Trophoblast cell (in vitro differentiated cells and primary cell): ENCODE measurements around the gene GRM4.
"Not testable (repeated sequence)": the region's sequence is repeated elsewhere in the genome, so short reads cannot be mapped to it uniquely, and the experiment has no call there.

ENCODE experiments used
- DNase-seq, 2 donors: peaks; one replicate each; pipeline ENCODE4 v3.0.0-alpha.2; 2016
- H2AFZ ChIP-seq: 2 replicates; pipeline ENCODE4 v1.6.1; 2013; ENCODE audit warnings: low read length, moderate library complexity, mild to moderate bottlenecking; ENCODE audit not compliant: insufficient read depth, poor library complexity
- H2AK5ac ChIP-seq: 2 replicates; pipeline ENCODE4 v1.6.1; 2013; ENCODE audit warnings: mild to moderate bottlenecking, low read length
- H2BK120ac ChIP-seq: 2 replicates; pipeline ENCODE4 v1.6.1; 2013; ENCODE audit warnings: low read length, mild to moderate bottlenecking, moderate library complexity; ENCODE audit not compliant: insufficient read depth, poor library complexity
- H2BK12ac ChIP-seq: 2 replicates; pipeline ENCODE4 v1.6.1; 2013; ENCODE audit warnings: mild to moderate bottlenecking, low read length, moderate library complexity
- H2BK5ac ChIP-seq: 2 replicates; pipeline ENCODE4 v1.6.1; 2013; ENCODE audit warnings: low read length, low read depth, moderate library complexity, mild to moderate bottlenecking; ENCODE audit not compliant: poor library complexity
- H3K14ac ChIP-seq: 2 replicates; pipeline ENCODE4 v1.6.1; 2013; ENCODE audit warnings: mild to moderate bottlenecking, low read length
- H3K18ac ChIP-seq: 2 replicates; pipeline ENCODE4 v1.6.1; 2013; ENCODE audit warnings: mild to moderate bottlenecking, low read length
- H3K23ac ChIP-seq: 2 replicates; pipeline ENCODE4 v1.6.1; 2013; ENCODE audit warnings: low read length
- H3K27ac ChIP-seq: 2 replicates; pipeline ENCODE4 v1.5.1; 2013; ENCODE audit warnings: low read depth, mild to moderate bottlenecking, inconsistent platforms, low read length, moderate library complexity
- H3K27me3 ChIP-seq: 2 replicates; pipeline ENCODE4 v1.6.1; 2013; ENCODE audit warnings: inconsistent platforms, mild to moderate bottlenecking, low read length, moderate library complexity; ENCODE audit not compliant: insufficient read depth
- H3K36me3 ChIP-seq, 2 experiments: 1 replicate in 1 of 2; 2 replicates in 1 of 2; pipeline ENCODE4 v1.6.1; 2013; ENCODE audit warnings: low read length in 2 of 2, mild to moderate bottlenecking in 2 of 2, moderate library complexity in 1 of 2; ENCODE audit not compliant: insufficient read depth in 2 of 2, control insufficient read depth in 1 of 2
- H3K4ac ChIP-seq: 2 replicates; pipeline ENCODE4 v1.6.1; 2013; ENCODE audit warnings: low read depth, mild to moderate bottlenecking, low read length, moderate library complexity
- H3K4me1 ChIP-seq, 2 experiments: 1 replicate in 1 of 2; 2 replicates in 1 of 2; pipeline ENCODE4 v1.6.1; 2013; ENCODE audit warnings: low read length in 2 of 2, mild to moderate bottlenecking in 2 of 2, moderate library complexity in 1 of 2; ENCODE audit not compliant: insufficient read depth in 2 of 2, control insufficient read depth in 1 of 2
- H3K4me2 ChIP-seq: 2 replicates; pipeline ENCODE4 v1.6.1; 2013; ENCODE audit warnings: inconsistent platforms, mild to moderate bottlenecking, low read length, moderate library complexity
- H3K4me3 ChIP-seq: 2 replicates; pipeline ENCODE4 v1.5.1; 2013; ENCODE audit warnings: mild to moderate bottlenecking, low read depth, low read length, inconsistent platforms
- H3K79me1 ChIP-seq: one replicate; pipeline ENCODE4 v1.6.1; 2013; ENCODE audit warnings: low read length
- H3K79me2 ChIP-seq: 2 replicates; pipeline ENCODE4 v1.6.1; 2013; ENCODE audit warnings: low read length, mild to moderate bottlenecking; ENCODE audit not compliant: control insufficient read depth, insufficient read depth, poor library complexity
- H3K9ac ChIP-seq: 2 replicates; pipeline ENCODE4 v1.6.1; 2013; ENCODE audit warnings: mild to moderate bottlenecking, low read length
- H3K9me3 ChIP-seq: 2 replicates; pipeline ENCODE4 v1.6.1; 2013; ENCODE audit warnings: low read depth, mild to moderate bottlenecking, control low read depth, inconsistent platforms, low read length; ENCODE audit not compliant: insufficient read depth
- H4K12ac ChIP-seq: 2 replicates; pipeline ENCODE4 v1.6.1; 2013; ENCODE audit warnings: low read depth, mild to moderate bottlenecking, low read length, moderate library complexity
- H4K8ac ChIP-seq: 2 replicates; pipeline ENCODE4 v1.6.1; 2013; ENCODE audit warnings: low read depth, mild to moderate bottlenecking, low read length, moderate library complexity
- H4K91ac ChIP-seq: one replicate; pipeline ENCODE4 v1.6.1; 2013; ENCODE audit warnings: low read depth, mild to moderate bottlenecking, low read length, moderate library complexity
- WGBS: extraction: QIAGEN DNeasy Blood & Tissue Kit; methylation state at CpG from one replicate; pipeline ENCODE4 v1.1.7; 2013; ENCODE audit warnings: missing lambda C conversion rate; ENCODE audit not compliant: insufficient read length, insufficient coverage; ENCODE audit errors: extremely low coverage; 5-methylcytosine and 5-hydroxymethylcytosine counted together

GRM4 gene

DNA sequence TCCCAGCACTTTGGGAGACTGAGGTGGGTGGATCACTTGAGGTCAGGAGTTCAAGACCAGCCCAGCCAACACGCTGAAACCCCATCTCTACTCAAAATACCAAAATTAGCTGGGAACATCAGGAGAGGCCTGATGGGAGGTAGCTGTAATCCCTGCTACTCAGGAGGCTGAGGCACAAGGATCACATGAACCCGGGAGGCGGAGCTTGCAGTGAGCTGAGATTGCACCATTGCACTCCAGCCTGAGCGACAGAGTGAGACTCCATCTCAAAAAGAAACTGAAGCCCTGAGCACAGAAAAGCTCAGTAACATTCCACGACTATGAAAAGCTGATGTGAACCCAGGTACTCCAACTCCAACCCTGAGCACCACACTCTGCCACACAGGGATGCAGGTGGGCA, 103.9 kb downstream of the GRM4 start:
- DNase-seq, H3K9me3 ChIP-seq, H3K4me2 ChIP-seq, H2AK5ac ChIP-seq, H3K23ac ChIP-seq, H3K18ac ChIP-seq, H2BK12ac ChIP-seq, H2AFZ ChIP-seq, H2BK120ac ChIP-seq, H4K91ac ChIP-seq, H3K4ac ChIP-seq, H3K27ac ChIP-seq, H2BK5ac ChIP-seq, H3K4me1 ChIP-seq, H3K79me1 ChIP-seq, H3K4me3 ChIP-seq, H3K79me2 ChIP-seq, H3K36me3 ChIP-seq, H4K12ac ChIP-seq, H3K14ac ChIP-seq, H4K8ac ChIP-seq, H3K9ac ChIP-seq, H3K27me3 ChIP-seq: not testable (repeated sequence)
- WGBS, result no CpG with 5 or more reads among the region's 5 CpGs

DNA sequence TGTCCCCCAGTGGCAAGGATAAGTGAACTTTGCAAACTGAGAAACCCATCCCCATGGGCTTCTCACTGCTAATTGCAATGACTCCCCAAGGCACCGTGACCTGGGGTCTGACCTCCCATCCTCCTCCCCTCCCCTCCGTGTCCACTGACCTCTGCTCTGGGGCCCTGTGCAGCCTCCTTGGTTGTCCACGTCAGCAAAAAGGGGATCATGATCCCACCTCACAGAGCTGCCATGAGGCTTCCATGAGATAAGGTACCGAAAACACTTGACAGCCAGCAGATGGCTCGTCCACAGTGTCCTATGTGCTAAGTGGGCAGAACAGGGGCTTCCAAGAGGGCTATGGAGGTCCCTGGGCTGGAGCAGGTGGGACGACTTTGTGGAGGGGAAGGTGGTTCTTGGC, 104.5 kb downstream of the GRM4 start:
- Histone ChIP-seq H3K18ac (no peak overlapping the region), H4K12ac (no peak overlapping the region), H3K4me3 (no peak overlapping the region), H2BK12ac (no peak overlapping the region), H3K27ac (no peak overlapping the region), H3K4ac (no peak overlapping the region), H2AK5ac (no peak overlapping the region), H3K4me1 (no peaks in the 10 kb centered on the region), H2BK5ac (no peak overlapping the region), H3K9ac (no peak overlapping the region), H2BK120ac (no peak overlapping the region), H3K27me3 (no peaks in the 10 kb centered on the region), H3K23ac (no peak overlapping the region), H3K36me3 (no peaks in the 10 kb centered on the region), H3K4me2 (no peak overlapping the region), H3K14ac (no peak overlapping the region), H3K79me1 (no peaks in the 10 kb centered on the region), H4K91ac (no peak overlapping the region), H3K79me2 (no peaks in the 10 kb centered on the region), H3K9me3 (peaks cover 2% of the 10 kb centered on the region), H4K8ac (no peak overlapping the region), H2AFZ (no peak overlapping the region)
- DNase-seq, result no peak
- WGBS, result no CpG with 5 or more reads among the region's 6 CpGs

DNA sequence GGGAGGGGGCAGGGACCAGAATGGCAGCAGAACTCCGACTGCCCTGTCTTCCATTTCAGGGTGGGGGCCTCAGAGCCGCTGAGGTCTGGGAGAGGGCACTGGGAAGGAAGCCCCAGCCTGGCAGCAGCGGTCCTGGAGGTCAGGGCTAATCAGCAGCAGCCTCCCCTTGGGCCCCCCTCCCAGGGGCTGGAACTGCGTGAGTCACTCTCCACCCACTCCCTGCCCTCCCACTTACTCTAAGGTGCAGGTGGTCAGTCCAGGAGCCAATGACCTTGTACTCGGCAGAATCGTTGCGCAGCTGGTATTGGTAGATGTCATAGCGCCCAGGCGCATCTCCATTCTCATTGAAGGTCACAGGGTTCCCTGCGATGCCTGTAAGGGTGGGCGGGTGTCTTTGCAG, 105.9 kb downstream of the GRM4 start:
- H3K23ac ChIP-seq, result no peak overlapping the region
- H3K27me3 ChIP-seq, result no peaks in the 10 kb centered on the region
- no peak overlapping the region for H4K91ac ChIP-seq
- H3K9me3 ChIP-seq, result no peaks in the 10 kb centered on the region
- H3K4me3 ChIP-seq, result no peak overlapping the region
- H3K79me2 ChIP-seq, result no peaks in the 10 kb centered on the region
- no peaks in the 10 kb centered on the region for H3K79me1 ChIP-seq
- no peak overlapping the region for H3K18ac ChIP-seq
- no peak overlapping the region for H3K14ac ChIP-seq
- H2BK5ac ChIP-seq, result no peak overlapping the region
- H3K4me2 ChIP-seq, result no peak overlapping the region
- no peak for DNase-seq
- no peak overlapping the region for H4K12ac ChIP-seq
- no peak overlapping the region for H2AK5ac ChIP-seq
- H3K27ac ChIP-seq, result no peak overlapping the region
- no peak overlapping the region for H2BK120ac ChIP-seq
- H2BK12ac ChIP-seq, result no peak overlapping the region
- H3K4ac ChIP-seq, result no peak overlapping the region
- H3K4me1 ChIP-seq, result no peaks in the 10 kb centered on the region
- H3K36me3 ChIP-seq, result no peaks in the 10 kb centered on the region
- H2AFZ ChIP-seq, result no peak overlapping the region
- H4K8ac ChIP-seq, result no peak overlapping the region
- no peak overlapping the region for H3K9ac ChIP-seq
- WGBS, result no CpG with 5 or more reads among the region's 11 CpGs

DNA sequence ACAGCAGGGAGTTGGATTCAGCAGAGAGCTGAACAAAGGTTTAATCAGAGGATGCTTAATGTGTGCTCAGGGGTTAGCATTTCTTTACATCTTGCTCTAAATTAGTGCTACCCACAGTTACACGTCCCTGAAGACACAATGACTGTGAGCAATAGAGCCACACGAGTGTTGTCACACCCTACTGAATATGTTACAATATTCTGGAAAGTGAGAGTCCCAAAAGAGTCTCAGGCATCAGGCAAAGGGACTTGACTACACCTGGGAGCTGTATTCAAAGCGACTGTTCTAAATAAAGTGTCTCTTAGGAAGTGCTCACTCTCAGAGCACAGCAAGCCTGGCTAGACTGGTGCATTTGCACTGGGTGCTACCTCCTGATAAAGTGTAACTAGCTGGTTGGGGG, 108.7 kb downstream of the GRM4 start:
- Histone ChIP-seq H3K4me1 (no peaks in the 10 kb centered on the region), H3K27me3 (no peaks in the 10 kb centered on the region)

More for the DNA sequence above, 108.7 kb downstream of the GRM4 start:
- Histone ChIP-seq H3K27ac (no peak overlapping the region), H4K8ac (no peak overlapping the region), H4K12ac (no peak overlapping the region), H3K4me2 (no peak overlapping the region), H3K18ac (no peak overlapping the region), H3K4me3 (no peak overlapping the region), H2BK5ac (no peak overlapping the region), H2BK12ac (no peak overlapping the region), H3K9me3 (no peaks in the 10 kb centered on the region), H4K91ac (no peak overlapping the region), H3K4ac (no peak overlapping the region), H3K9ac (no peak overlapping the region), H2AFZ (no peak overlapping the region), H3K36me3 (no peaks in the 10 kb centered on the region), H2AK5ac (no peak overlapping the region), H3K23ac (no peak overlapping the region), H3K79me1 (no peaks in the 10 kb centered on the region), H2BK120ac (no peak overlapping the region), H3K79me2 (no peaks in the 10 kb centered on the region), H3K14ac (no peak overlapping the region)
- DNase-seq, result no peak
- WGBS, result no CpG with 5 or more reads among the region's 3 CpGs
